PC-3 (cell line): ENCODE measurements around the gene PEX10. TPM values are rescaled to one million over a fixed set of nuclear protein-coding genes. Genes with fewer than 3 reads are reported as not detected.

Experiments used
- ATAC-seq: fragments of 200-7000 bp; cut with Tn5 transposase; 2 replicates; pipeline ENCODE4 v1.9.1; 2020; ENCODE audit warnings: mild to moderate bottlenecking, moderate library complexity
- Bru-seq: library from RNA; stranded (reverse); fragments of 400-500 nt; gene quantifications from one replicate; lab custom pipeline; 2021; lab: Mats Ljungman, UMichigan
- BruChase-seq, 2 experiments: library from RNA; stranded (reverse); fragments of 400-500 nt; gene quantifications; one replicate each; lab custom pipeline; 2021; lab: Mats Ljungman, UMichigan
- BruUV-seq: library from RNA; stranded (reverse); fragments of 400-500 nt; replicated peaks from 2 replicates; lab custom pipeline; 2021; lab: Mats Ljungman, UMichigan
- CTCF ChIA-PET: fragments of 300-600 bp; sonication (Branson Sonifier 250); formaldehyde crosslinking; loops from one replicate; lab custom pipeline; 2022; ENCODE audit warnings: antibody characterized with exemption; lab: Charles Lee
- POLR2A ChIA-PET: fragments of 300-600 bp; sonication (Branson Sonifier 250); formaldehyde crosslinking; loops from one replicate; lab custom pipeline; 2022; ENCODE audit warnings: antibody characterized with exemption; ENCODE audit not compliant: unreplicated experiment; lab: Charles Lee
- DNase-seq: peaks from one replicate; pipeline ENCODE4 v3.0.0-alpha.2; 2015
- H2AFZ ChIP-seq: fragments of 300-600 bp; sonication (generic); 2 replicates; pipeline ENCODE4 v1.6.0; 2016; ENCODE audit warnings: antibody characterized with exemption, low read length
- H3F3A ChIP-seq: fragments of 300-600 bp; sonication (generic); one replicate; pipeline ENCODE4 v1.6.0; 2017; ENCODE audit warnings: antibody characterized with exemption, low read length, control low read depth, mild to moderate bottlenecking; ENCODE audit not compliant: unreplicated experiment
- H3K27ac ChIP-seq: fragments of 300-600 bp; sonication (generic); 2 replicates; pipeline ENCODE4 v1.5.1; 2016; ENCODE audit warnings: mild to moderate bottlenecking, low read length
- H3K27me3 ChIP-seq: fragments of 300-600 bp; sonication (generic); 2 replicates; pipeline ENCODE4 v1.6.1; 2016; ENCODE audit warnings: low read length, mixed read lengths
- H3K36me3 ChIP-seq: fragments of 300-600 bp; sonication (generic); 2 replicates; pipeline ENCODE4 v1.6.1; 2016; ENCODE audit warnings: low read depth, mixed run types, low read length, mixed read lengths
- H3K4me1 ChIP-seq: fragments of 300-600 bp; sonication (generic); 2 replicates; pipeline ENCODE4 v1.5.1; 2016; ENCODE audit warnings: low read length; ENCODE audit not compliant: insufficient read depth
- H3K4me2 ChIP-seq: fragments of 300-600 bp; sonication (generic); 2 replicates; pipeline ENCODE4 v1.6.0; 2016; ENCODE audit warnings: low read length
- H3K4me3 ChIP-seq: fragments of 300-600 bp; sonication (generic); 2 replicates; pipeline ENCODE4 v1.5.1; 2016; ENCODE audit warnings: mild to moderate bottlenecking, low read length, mixed read lengths
- H3K79me2 ChIP-seq: fragments of 300-600 bp; sonication (generic); 2 replicates; pipeline ENCODE4 v1.6.1; 2017; ENCODE audit warnings: low read length, mixed read lengths
- H3K9ac ChIP-seq: fragments of 300-600 bp; sonication (generic); 2 replicates; pipeline ENCODE4 v1.6.0; 2016; ENCODE audit warnings: mild to moderate bottlenecking, low read length
- H3K9me2 ChIP-seq: fragments of 300-600 bp; sonication (generic); replicated peaks from 2 replicates; pipeline ENCODE4 v1.6.1; 2016; ENCODE audit warnings: mixed run types, low read length, mixed read lengths
- H3K9me3 ChIP-seq: fragments of 300-600 bp; sonication (generic); 2 replicates; pipeline ENCODE4 v1.6.1; 2016; ENCODE audit warnings: low read length, mixed read lengths
- H4K20me1 ChIP-seq: fragments of 300-600 bp; sonication (generic); 2 replicates; pipeline ENCODE4 v1.6.1; 2016; ENCODE audit warnings: low read length, mixed read lengths
- CTCF ChIP-seq: fragments of 300-600 bp; sonication (generic); conservative IDR thresholded peaks from 2 replicates; pipeline ENCODE4 v1.5.1; 2017; ENCODE audit warnings: antibody characterized with exemption, low read depth, mild to moderate bottlenecking, low read length
- EZH2 ChIP-seq: fragments of 300-600 bp; sonication (generic); IDR thresholded peaks from one replicate; pipeline ENCODE4 v1.6.1; 2017; ENCODE audit warnings: antibody characterized with exemption, mild to moderate bottlenecking, low read length; ENCODE audit not compliant: unreplicated experiment
- EZH2phosphoT487 ChIP-seq: fragments of 300-600 bp; sonication (generic); IDR thresholded peaks from 2 replicates; pipeline ENCODE4 v1.6.1; 2018; ENCODE audit warnings: mild to moderate bottlenecking, antibody characterized with exemption, low read length, borderline replicate concordance
- intact Hi-C: fragments of 100-400 bp; cut with micrococcal nuclease; formaldehyde crosslinking; loops from 2 replicates; pipeline ENCODE4 v1.9.0; 2023
- long read RNA-seq: library from polyadenylated mRNA; unstranded; transcript quantifications from one replicate; pipeline ENCODE4 v2.0.0, GENCODE V29; 2021; ENCODE audit not compliant: unreplicated experiment
- total RNA-seq: library from RNA; depleted of rRNA; stranded (reverse); fragments of >200 nt; gene quantifications from 2 replicates; pipeline ENCODE4 v1.2.3, GENCODE V29; 2014; rRNA removed

Gene PEX10
- total RNA-seq (97.8 and 100 TPM in 2 replicates), Bru-seq, nascent RNA (percentile 83 among the genes with signal in this experiment), BruChase-seq, experiment 1, labeled RNA remaining after a 6-hour chase (percentile 83 among the genes with signal in this experiment), BruChase-seq, experiment 2, labeled RNA remaining after a 2-hour chase (percentile 73 among the genes with signal in this experiment)
- long read RNA-seq, transcript PEX10-202 (6 exons, 1,997 nt), result major isoform, 156 of 233 reads
- long read RNA-seq, partial matches to known transcripts, result 16 of 233 reads
- long read RNA-seq, other reads (novel, unspliced or antisense), result 57 of 233 reads

- peak within 1 kb of the TSS; percentile 84 for H3K4me3 ChIP-seq
- H3K9me3 ChIP-seq, result no peaks in the 10 kb centered on the region
- no peaks in the 10 kb centered on the region for H3K27me3 ChIP-seq
- H3K4me1 ChIP-seq, result peaks cover 45% of the 10 kb centered on the region
- intact Hi-C loops, result loop anchor here (1.0 to 10.0 kb wide), 3 partner anchors 21 to 1010 kb away; partner anchors contain the start of genes MORN1 and RER1
- peak within 1 kb of the TSS; percentile 82 for H2AFZ ChIP-seq
- peak; percentile 75 for ATAC-seq
- H3K9ac ChIP-seq, result peak within 1 kb of the TSS; percentile 96
- no peaks in the 10 kb centered on the region for H3F3A ChIP-seq
- no peaks in the 10 kb centered on the region for H3K36me3 ChIP-seq
- H3K79me2 ChIP-seq, result peaks cover 26% of the 10 kb centered on the region
- DNase-seq, result peak; percentile 99
- TF ChIP-seq CTCF (no peak), EZH2 (no peak), EZH2phosphoT487 (no peak)
- no TSS peak for BruUV-seq
- H3K4me2 ChIP-seq, result peak within 1 kb of the TSS; percentile 97
- H3K27ac ChIP-seq, result peak within 1 kb of the TSS; percentile 71
- no peaks in the 10 kb centered on the region for H4K20me1 ChIP-seq
- POLR2A ChIA-PET, result no interaction called here
- CTCF ChIA-PET, result interaction anchor here (0.8 to 1.0 kb wide), 2 partner anchors 21 to 217 kb away, joined by 3 to 6 read pairs; partner anchors contain the start of genes FAAP20, MORN1 and RER1
- no peaks in the 10 kb centered on the region for H3K9me2 ChIP-seq
Measured at GRCh38 chr1:2412395-2412772, at the start of gene PEX10. Gene PEX10, minus strand, starts transcription at chr1:2412564. Its CDS starts 62 bp downstream, at chr1:2412502.

DNA sequence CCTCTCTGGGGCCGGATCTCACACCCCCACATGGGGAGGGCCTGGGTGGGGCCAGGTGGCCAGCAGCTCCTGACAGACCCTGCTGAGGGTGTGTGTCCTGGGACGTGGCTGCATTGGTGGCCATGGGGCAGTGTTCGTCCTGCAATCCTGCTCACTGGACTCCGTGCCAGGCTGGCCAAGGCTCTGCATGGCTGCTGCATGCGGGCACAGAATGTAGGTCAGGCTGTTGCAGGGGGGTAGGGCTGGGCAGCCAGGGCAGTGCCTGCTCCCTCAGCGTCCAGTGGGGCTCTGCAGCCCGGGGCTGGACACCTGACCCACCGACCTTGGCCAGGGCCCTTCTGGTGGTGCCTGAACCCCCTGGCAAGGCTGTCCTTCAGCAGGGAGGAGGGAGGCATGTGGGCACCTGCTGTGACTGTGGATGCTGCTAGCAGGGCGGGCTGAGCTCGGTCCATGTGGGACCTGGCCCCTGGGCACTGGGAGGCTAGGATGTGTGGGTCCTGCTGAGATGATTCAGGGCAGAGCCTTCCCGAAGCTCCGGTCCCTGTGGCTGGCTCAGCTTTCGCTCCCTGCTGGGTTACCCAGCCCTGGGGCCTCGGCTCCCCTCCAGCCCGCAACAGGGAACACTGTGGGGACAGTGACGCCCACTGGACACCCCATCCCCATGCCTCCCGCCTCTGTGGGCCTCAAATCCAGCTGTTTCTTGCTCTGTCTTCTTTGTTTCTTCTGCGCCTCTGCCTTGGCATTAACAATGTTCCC is 48.8 kb upstream of the PEX10 start:
- CTCF ChIA-PET, result interaction anchor here (1.7 kb wide), 1 partner anchor 19 kb away, joined by 5 read pairs; no protein-coding TSS in a partner anchor
- Histone ChIP-seq H3K4me1 (peaks cover 15% of the 10 kb centered on the region), H3K9ac (no peak overlapping the region), H3K27ac (no peak overlapping the region), H3K4me2 (no peak overlapping the region), H3K36me3 (no peaks in the 10 kb centered on the region), H3K9me2 (no peaks in the 10 kb centered on the region), H2AFZ (no peak overlapping the region), H4K20me1 (no peaks in the 10 kb centered on the region), H3K4me3 (no peak overlapping the region), H3K9me3 (no peaks in the 10 kb centered on the region), H3K27me3 (no peaks in the 10 kb centered on the region), H3F3A (no peaks in the 10 kb centered on the region), H3K79me2 (no peaks in the 10 kb centered on the region)
- POLR2A ChIA-PET, result interaction anchor here (0.6 kb wide), 1 partner anchor 27 kb away, joined by 3 read pairs; no protein-coding TSS in a partner anchor
- DNase-seq, result no peak
- no TSS peak for BruUV-seq
- intact Hi-C loops, result no loop called here
- ATAC-seq, result no peak
- no peak for TF ChIP-seq CTCF
- no peak for TF ChIP-seq EZH2phosphoT487
- no peak for TF ChIP-seq EZH2
